22Rv1 (cell line): ENCODE measurements around the gene KCNQ1.

ENCODE experiments used
- ZFX ChIP-seq: fragments of 450-650 bp; IDR thresholded peaks from 2 replicates; pipeline ENCODE4 v1.6.1; 2017; ENCODE audit warnings: antibody characterized with exemption, borderline replicate concordance
- TF ChIP-seq, protein P1 (sequence below): fragments of 450-650 bp; IDR thresholded peaks from 2 replicates; pipeline ENCODE4 v1.5.1; 2017; ENCODE audit warnings: mild to moderate bottlenecking

- TF ChIP-seq, protein P1, sequence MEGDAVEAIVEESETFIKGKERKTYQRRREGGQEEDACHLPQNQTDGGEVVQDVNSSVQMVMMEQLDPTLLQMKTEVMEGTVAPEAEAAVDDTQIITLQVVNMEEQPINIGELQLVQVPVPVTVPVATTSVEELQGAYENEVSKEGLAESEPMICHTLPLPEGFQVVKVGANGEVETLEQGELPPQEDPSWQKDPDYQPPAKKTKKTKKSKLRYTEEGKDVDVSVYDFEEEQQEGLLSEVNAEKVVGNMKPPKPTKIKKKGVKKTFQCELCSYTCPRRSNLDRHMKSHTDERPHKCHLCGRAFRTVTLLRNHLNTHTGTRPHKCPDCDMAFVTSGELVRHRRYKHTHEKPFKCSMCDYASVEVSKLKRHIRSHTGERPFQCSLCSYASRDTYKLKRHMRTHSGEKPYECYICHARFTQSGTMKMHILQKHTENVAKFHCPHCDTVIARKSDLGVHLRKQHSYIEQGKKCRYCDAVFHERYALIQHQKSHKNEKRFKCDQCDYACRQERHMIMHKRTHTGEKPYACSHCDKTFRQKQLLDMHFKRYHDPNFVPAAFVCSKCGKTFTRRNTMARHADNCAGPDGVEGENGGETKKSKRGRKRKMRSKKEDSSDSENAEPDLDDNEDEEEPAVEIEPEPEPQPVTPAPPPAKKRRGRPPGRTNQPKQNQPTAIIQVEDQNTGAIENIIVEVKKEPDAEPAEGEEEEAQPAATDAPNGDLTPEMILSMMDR: no peak
- TF ChIP-seq ZFX: no peak
Observed at GRCh38 chr11:2869134-2869526, 424.3 kb downstream of the KCNQ1 start.
